Measurements from ENCODE around the gene CCDC175.

CCDC175 gene

DNA sequence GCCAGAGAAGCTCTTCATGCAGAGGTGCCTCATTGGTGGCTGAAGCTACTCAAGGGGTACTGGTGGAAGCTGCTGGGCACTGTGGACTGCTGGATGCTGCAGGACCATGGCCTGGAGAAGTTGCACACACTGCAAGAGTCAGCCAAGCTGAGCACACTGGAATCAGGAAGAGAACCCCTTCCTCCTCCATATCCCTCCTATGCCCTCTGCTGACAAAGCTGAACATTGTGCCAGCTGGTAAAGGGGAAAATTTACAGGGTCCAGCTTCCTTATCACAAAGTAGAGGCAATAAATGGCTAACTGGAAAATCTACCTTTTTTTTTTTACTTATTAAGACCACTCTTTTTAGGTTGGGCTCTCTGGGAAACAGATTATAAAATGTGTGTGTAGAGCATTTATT is 6.5 kb downstream of the CCDC175 start:
- TF ChIP-seq ZNF274 (IDR thresholded peaks at IDR 0.05; ENCODE audit: low read depth, low read length), result no peak
- no peak overlapping the region for H3K4me3 ChIP-seq (ENCODE audit: low read length)

DNA sequence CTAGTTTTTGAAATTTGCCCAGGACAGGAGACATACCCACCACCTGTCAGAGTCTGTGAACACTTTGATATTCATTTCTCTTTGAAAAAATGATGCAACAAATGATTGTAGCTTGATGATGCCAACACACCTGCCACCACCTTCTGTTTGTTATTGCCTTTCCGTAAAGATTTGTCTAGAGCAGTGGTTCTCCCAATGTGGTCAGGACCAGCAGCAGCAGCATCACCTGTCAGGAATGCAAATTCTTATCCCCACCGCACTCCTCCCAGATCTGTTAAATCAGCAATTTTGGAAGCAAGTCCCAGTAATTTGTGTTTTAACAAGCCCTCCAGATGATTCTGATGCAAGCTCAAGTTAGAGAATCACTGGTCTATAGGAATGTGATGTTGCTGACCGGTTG is 9.9 kb downstream of the CCDC175 start:
- TF ChIP-seq ZNF274 (IDR thresholded peaks at IDR 0.05; ENCODE audit: low read depth, low read length), result no peak
- H3K4me3 ChIP-seq (ENCODE audit: low read length), result no peak overlapping the region

DNA sequence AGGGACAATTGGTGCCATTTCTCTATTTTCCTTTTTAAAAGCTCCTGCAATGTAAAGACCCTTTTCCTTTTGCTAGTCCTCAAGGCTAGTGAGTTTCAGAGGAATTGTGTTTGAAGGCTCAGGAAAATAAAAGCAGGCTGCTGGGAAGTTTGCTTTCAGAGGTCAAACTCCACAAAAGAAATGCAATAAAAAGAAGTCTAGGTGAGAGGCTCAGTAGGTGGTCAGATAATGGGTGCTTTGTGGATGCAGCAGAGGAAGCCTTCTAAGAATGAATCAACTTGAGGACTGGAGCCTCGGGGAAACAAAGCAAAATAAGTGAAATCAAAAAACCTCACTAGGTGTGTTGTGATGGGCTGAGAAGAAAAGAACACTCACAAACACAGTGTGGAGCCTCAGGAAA is 10.3 kb downstream of the CCDC175 start:
- no peak overlapping the region for H3K4me3 ChIP-seq (ENCODE audit: low read length)
- TF ChIP-seq ZNF274 (IDR thresholded peaks at IDR 0.05; ENCODE audit: low read depth, low read length), result no peak

- TF ChIP-seq ZNF274 (IDR thresholded peaks at IDR 0.05; ENCODE audit: low read depth, low read length), result no peak
Observed at GRCh38 chr14:59565087-59565486, 11.5 kb downstream of the CCDC175 start.

DNA sequence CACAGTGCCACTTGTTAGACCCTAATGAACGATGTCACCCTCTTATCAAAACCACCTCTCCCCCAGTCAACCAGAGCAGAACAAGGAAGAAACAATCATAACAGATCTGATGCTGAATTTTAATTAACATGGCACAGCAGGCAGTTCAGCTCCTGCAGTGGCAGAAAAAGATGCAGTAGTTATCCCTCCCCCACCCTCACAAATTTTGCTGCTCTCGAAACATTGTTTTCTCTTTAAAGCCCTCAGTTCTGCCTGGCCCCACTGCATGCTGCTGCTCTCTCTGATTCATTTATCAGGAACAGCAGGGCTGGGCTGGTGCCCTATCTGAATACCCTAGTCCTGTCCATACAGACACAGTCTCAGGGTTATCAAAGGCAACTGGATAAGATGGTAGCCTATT is 12.2 kb downstream of the CCDC175 start:
- TF ChIP-seq ZNF274 (IDR thresholded peaks at IDR 0.05; ENCODE audit: low read depth, low read length), result no peak
- no peak overlapping the region for H3K4me3 ChIP-seq (ENCODE audit: low read length)

More at GRCh38 chr14:59565087-59565486, 11.5 kb downstream of the CCDC175 start:
- no peak overlapping the region for H3K4me3 ChIP-seq (ENCODE audit: low read length)

DNA sequence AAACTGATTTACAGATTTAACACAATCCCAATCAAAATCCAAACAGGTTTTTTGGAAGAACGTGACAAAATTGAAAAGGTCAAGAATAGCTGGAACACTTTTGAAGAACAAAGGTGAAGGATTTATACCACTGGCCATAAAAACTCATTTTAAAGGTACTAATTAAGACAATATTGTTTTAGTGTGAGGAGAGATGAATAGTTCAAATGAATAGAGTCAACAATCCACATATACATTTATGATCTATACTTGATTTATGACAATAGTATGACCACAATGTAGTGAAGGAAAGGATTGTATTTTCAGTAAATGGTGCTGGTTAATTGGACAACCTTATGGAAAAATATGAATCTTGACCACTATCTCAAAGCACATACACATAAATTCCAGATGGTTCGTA is 29.3 kb downstream of the CCDC175 start:
- H3K4me3 ChIP-seq (ENCODE audit: low read length), result no peak overlapping the region
- TF ChIP-seq ZNF274 (IDR thresholded peaks at IDR 0.05; ENCODE audit: low read depth, low read length), result no peak

DNA sequence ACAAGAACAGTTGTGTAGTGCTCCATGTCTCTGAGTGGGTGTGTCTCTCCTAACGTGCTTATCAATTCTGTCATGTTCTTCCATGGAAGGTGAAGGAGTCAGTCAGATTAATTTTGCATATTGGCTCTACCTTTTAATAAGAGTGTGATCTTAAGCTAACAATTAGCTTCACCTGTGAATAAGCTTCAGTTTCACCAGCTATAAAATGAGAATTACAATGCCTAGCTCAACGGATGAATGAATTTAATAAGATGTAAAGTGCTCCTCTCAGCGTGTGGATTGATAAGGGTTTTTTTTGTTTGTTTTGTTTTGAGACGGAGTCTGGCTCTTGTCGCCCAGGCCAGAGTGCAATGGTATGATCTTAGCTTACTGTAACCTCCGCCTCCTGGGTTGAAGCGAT is 32.7 kb downstream of the CCDC175 start:
- no peak overlapping the region for H3K4me3 ChIP-seq (ENCODE audit: low read length)
- TF ChIP-seq ZNF274 (IDR thresholded peaks at IDR 0.05; ENCODE audit: low read depth, low read length), result no peak

DNA sequence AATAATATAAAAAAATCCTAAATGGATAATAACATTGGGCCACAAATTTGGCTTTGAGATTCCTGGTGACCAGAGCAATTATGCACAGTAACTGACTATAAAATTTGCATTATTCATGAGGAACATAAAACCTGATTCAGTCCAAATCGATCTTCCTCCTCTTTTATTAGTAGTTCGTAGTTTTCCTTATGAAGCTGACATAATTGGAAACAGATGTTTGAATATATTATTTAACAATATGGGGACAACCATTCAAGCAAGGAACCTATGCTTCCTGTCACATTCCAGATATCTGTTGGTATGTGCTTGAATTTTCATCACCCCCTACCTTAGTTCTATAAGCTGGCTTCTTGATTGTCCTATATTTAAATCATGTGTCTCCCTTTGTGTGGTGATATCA is 34.9 kb downstream of the CCDC175 start:
- TF ChIP-seq ZNF274 (IDR thresholded peaks at IDR 0.05; ENCODE audit: low read depth, low read length), result no peak
- H3K4me3 ChIP-seq (ENCODE audit: low read length), result no peak overlapping the region

GRCh38 chr14:59540852-59541251 is 35.8 kb downstream of the CCDC175 start:
- TF ChIP-seq ZNF274 (IDR thresholded peaks at IDR 0.05; ENCODE audit: low read depth, low read length), result no peak
- H3K4me3 ChIP-seq (ENCODE audit: low read length), result no peak overlapping the region

DNA sequence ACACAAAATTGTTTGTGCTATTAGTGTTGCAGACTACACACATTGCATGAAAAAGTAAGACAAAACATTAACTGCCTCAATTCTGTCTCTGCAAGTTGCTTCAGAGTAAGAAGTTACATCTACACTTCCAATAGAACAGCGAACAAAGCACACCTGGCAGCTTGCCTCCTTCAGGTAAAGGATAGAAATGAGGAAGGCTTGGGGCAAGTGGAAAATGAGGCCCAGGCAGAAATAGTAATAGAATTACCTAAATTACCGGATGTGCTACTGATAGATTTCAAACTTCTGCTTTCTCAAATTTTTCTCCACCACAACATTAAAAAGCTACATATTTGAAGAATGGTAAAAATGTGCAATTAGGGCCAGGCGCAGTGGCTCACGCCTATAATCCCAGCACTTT is 37.7 kb downstream of the CCDC175 start:
- H3K4me3 ChIP-seq (ENCODE audit: low read length), result no peak overlapping the region
- TF ChIP-seq ZNF274 (IDR thresholded peaks at IDR 0.05; ENCODE audit: low read depth, low read length), result no peak

DNA sequence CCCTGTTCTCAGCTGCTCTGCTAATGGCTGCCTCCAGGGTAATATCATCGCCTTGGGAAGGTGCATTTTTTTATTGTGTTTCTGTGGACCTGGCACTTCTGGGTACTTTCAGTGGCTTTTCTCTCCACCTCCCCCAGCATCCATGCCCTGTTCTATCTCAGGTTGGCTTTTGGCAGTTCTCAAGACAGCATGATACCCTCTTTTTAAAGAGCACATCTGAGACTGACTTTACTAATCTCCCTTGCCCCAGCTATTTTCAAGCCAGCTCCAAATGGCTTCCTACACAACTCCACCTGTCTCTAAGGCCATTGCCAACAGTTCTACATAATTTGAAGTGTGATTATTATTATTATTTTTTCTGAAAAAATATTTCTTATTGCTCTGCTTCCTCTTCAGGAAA is 39.1 kb downstream of the CCDC175 start:
- no peak for TF ChIP-seq ZNF274 (IDR thresholded peaks at IDR 0.05; ENCODE audit: low read depth, low read length)
- H3K4me3 ChIP-seq (ENCODE audit: low read length), result no peak overlapping the region

DNA sequence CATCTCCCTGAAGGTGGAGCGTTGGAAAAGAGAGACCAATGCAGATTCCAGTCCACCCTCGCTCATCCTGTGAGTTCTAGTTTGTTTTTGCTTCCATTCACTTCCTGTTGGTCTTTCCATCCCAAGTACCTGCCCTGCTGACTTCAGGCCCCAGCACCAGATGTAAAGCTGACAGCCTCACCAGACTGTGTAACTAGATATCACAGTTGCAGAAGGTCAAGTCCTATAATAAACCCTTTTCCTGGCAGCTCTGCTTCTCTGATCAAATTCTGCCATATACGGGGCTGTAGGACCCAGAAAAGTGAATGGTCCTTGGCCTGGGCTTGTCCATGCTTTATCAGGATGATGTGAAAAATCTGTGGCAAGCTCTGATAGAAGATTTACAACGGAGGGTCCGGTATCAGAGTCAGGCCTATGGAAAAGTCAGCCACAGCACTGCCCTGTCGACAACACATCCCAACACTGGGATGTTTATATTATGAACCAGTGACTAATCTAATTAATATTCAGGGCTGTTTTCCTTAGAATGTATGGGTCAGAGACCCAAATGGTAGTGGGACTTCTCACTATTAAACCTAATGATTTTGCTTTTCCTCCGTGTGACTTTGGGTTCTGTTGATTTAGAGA is 42.1 kb downstream of the CCDC175 start:
- TF ChIP-seq ZNF274 (IDR thresholded peaks at IDR 0.05; ENCODE audit: low read depth, low read length), result no peak
- no peak overlapping the region for H3K4me3 ChIP-seq (ENCODE audit: low read length)

DNA sequence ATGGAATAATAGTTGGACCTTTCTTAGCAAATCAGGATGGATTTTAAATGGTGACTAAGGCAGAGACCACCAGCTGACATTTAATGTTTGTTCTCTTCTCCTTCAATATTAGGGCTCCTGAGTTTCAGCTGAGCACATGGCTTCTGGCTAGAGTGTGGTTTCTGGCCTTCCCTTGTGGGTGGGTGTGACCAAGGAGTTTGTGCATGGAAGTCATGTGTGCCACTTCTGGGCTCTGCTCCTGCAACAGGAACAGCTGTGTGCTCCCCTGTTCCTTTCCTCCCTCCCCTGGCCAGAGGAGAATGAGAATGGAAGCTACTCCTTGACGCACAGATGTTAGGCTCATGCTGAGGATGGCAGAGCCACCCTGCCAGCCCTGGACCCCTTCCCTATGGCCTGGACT is 44.2 kb downstream of the CCDC175 start:
- TF ChIP-seq ZNF274 (IDR thresholded peaks at IDR 0.05; ENCODE audit: low read depth, low read length), result no peak
- no peak overlapping the region for H3K4me3 ChIP-seq (ENCODE audit: low read length)

- no peak for TF ChIP-seq ZNF274 (IDR thresholded peaks at IDR 0.05; ENCODE audit: low read depth, low read length)
- no peak overlapping the region for H3K4me3 ChIP-seq (ENCODE audit: low read length)
Observed at GRCh38 chr14:59530349-59530748, 46.3 kb downstream of the CCDC175 start.

DNA sequence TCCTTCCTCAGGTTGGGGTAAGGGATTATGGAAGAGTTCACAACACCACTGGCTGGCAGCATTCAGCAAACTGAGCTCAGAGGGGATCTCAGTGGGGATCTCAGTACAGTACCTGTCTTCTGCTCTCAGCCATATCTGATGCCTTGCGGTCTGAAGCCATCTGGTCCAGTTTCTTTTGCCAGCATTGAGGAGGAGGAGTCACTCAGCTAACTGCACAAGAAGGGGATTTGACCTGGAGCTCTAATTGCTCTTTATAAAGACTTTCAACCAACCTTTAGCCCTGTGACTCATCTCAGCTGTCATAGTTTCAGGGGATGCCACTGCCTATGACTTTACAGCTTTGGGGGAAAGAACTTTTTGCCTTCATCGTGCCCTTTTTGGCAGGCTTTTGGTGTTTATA is 47.4 kb downstream of the CCDC175 start:
- H3K4me3 ChIP-seq (ENCODE audit: low read length), result no peak overlapping the region
- no peak for TF ChIP-seq ZNF274 (IDR thresholded peaks at IDR 0.05; ENCODE audit: low read depth, low read length)

DNA sequence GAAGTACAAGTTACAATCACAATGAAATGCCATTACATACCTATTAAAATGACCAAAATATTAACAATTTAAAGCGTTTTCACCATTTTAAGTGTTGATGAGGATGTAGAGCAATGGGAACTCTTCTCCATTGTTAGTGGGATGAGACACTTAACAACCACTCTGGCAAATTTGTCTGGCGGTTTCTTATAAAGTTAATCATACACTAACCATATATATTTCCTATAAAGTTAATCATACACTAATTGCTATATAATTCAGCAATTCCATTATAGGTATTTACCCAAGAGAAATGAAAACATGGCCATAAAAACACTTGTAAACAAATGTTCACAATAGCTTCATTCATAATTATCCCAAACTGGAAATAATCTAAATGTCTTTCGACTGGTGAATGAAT is 56.4 kb downstream of the CCDC175 start:
- H3K4me3 ChIP-seq (ENCODE audit: low read length), result no peak overlapping the region
- TF ChIP-seq ZNF274 (IDR thresholded peaks at IDR 0.05; ENCODE audit: low read depth, low read length), result no peak

Data from GM08714 (cell line).